HFFc6 (cell line): ENCODE measurements around the gene C18orf63. TPM values are rescaled to one million over a fixed set of nuclear protein-coding genes. Genes with fewer than 3 reads are reported as not detected.

Experiments
- DNase-seq: peaks from one replicate; pipeline ENCODE4 v3.0.0-alpha.2; 2018
- H3K27ac Mint-ChIP-seq: 2 replicates; pipeline ENCODE4 v1.8.0; 2020; ENCODE audit warnings: mild to moderate bottlenecking, mixed read lengths
- H3K27me3 Mint-ChIP-seq: 2 replicates; pipeline ENCODE4 v1.8.0; 2021; ENCODE audit warnings: mild to moderate bottlenecking, moderate library complexity, mixed read lengths; ENCODE audit not compliant: insufficient read depth
- H3K36me3 Mint-ChIP-seq: 2 replicates; pipeline ENCODE4 v1.8.0; 2021; ENCODE audit warnings: low read depth, mixed read lengths
- H3K4me1 Mint-ChIP-seq: 2 replicates; pipeline ENCODE4 v1.8.0; 2020; ENCODE audit warnings: low read depth, mixed read lengths
- H3K4me3 Mint-ChIP-seq: 2 replicates; pipeline ENCODE4 v1.8.0; 2020; ENCODE audit warnings: mild to moderate bottlenecking, moderate library complexity, mixed read lengths
- H3K9me3 Mint-ChIP-seq: 2 replicates; pipeline ENCODE4 v1.8.0; 2020; ENCODE audit warnings: mild to moderate bottlenecking, mixed read lengths
- CTCF ChIP-seq: fragments of 200-600 bp; sonication (generic); IDR thresholded peaks from 2 replicates; pipeline ENCODE4 v1.5.0; 2021; ENCODE audit warnings: antibody characterized with exemption, mild to moderate bottlenecking
- total RNA-seq, 6 experiments: library from RNA; stranded (reverse); fragmentation: NEBNext Ultra II Directional; extraction: Animal tissue kit (Norgen Biotek cat#: 25700); gene quantifications; 2 replicates in 1 of 6; 3 replicates in 5 of 6; pipeline ENCODE4 v1.2.3, GENCODE V29; 2021

Gene C18orf63
- total RNA-seq, 6 experiments from 2014 or later: not detected

GRCh38 chr18:74278983-74279382, 36.7 kb upstream of the C18orf63 start:
- no peak for DNase-seq
- Mint-ChIP-seq H3K4me3 (no peak overlapping the region), H3K27me3 (peaks cover 2% of the 10 kb centered on the region; the same call in 1 of the 2 replicates), H3K36me3 (no peaks in the 10 kb centered on the region; the same call in 1 of the 2 replicates), H3K4me1 (peaks cover 33% of the 10 kb centered on the region), H3K27ac (no peak overlapping the region), H3K9me3 (no peaks in the 10 kb centered on the region)
- no peak for TF ChIP-seq CTCF

DNA sequence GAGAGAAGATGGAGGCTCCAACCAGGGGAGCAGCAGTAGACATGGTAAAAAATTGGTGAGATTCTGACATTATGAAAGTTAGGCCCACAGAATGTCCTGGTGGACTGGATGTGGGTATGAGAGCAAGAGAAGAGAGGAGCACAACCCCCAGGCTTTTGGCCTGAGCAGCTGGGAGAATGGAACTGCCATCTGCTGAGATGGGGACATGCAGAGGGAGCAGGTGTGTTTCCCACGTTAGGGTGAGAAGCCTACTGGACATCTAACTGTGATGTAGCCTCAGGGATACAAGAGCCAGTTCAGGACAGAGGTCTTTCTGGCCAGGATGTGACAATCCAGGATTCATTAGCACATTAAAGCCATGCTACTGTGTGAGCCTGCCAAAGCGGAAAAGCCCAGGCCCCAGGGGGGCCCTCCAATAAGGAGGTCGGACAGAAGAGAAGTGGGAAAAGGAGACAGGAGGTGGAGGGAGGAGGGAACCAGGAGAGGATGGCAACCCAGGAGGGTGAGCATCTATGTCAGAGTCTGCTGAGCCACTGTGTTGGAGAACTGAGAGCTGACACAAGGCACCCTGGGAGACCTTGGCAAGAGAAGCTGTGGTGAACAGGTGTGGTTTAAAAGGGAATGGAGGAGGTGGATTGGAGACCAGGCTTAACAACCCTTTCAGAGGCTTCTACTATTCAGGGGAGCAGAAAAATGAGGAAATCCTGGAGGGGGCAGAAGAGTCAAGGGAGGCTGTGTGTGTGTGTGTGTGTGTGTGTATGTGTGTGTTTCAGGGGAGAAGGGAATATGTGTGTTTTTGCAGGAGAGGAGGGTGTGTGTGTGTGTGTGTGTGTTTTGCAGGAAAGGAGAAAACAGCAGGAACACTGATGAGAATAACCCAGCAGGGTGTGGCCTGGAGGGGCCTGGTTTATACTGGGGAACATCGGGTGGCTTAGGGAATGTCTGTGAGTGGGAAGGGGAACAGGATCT, 34.3 kb upstream of the C18orf63 start:
- DNase-seq: no peak
- no peaks in the 10 kb centered on the region for H3K9me3 Mint-ChIP-seq
- H3K27ac Mint-ChIP-seq: no peak overlapping the region
- H3K36me3 Mint-ChIP-seq: no peaks in the 10 kb centered on the region
- no peak for TF ChIP-seq CTCF
- peaks cover 47% of the 10 kb centered on the region for H3K4me1 Mint-ChIP-seq
- H3K4me3 Mint-ChIP-seq: no peak overlapping the region
- peaks cover 2% of the 10 kb centered on the region; the same call in 1 of the 2 replicates for H3K27me3 Mint-ChIP-seq

- no peak overlapping the region for H3K27ac Mint-ChIP-seq
- peaks cover 2% of the 10 kb centered on the region; the same call in 1 of the 2 replicates for H3K27me3 Mint-ChIP-seq
- H3K36me3 Mint-ChIP-seq: no peaks in the 10 kb centered on the region
- no peaks in the 10 kb centered on the region for H3K9me3 Mint-ChIP-seq
- no peak overlapping the region for H3K4me3 Mint-ChIP-seq
- TF ChIP-seq CTCF: no peak
- peaks cover 44% of the 10 kb centered on the region for H3K4me1 Mint-ChIP-seq
- DNase-seq: no peak
Observed at GRCh38 chr18:74281980-74282754, 33.5 kb upstream of the C18orf63 start.

DNA sequence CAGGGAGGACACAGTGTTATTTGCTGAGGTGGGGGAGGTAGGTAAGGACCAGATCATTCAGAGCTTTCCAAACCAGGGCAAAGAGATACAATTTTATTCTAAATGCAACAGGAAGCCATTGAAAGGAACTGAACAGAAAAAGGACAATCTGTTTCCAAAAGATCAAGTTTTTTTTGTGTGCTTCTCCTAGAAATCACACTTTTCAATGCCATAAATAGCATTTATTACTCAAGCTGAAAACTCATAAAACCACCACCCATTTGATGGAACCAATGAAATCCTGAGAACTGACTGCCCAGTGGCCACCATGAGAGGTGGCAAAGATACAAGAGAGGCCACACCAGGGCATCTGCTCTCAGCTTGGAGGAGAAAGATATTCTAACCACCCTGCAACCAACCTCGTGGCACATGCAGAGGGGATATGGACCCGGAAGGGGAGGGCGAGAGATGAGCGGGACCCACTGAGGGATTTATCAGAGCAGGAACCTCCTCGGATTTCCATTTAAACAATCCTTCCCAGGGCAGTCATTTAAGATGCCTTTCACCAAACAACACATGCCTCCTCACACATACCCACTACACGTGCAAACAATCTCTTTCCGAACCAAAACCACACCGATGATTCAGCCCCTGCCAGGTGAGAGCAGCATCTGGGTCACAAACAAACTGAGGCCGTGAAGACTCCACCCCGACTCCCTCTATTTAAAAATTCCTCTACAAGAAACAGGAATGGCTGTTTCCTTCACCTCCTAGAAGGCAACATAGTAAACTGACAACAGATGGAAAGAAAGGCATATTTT, 32.7 kb upstream of the C18orf63 start:
- no peak overlapping the region for H3K4me3 Mint-ChIP-seq
- no peak overlapping the region for H3K27ac Mint-ChIP-seq
- no peaks in the 10 kb centered on the region for H3K36me3 Mint-ChIP-seq
- no peak for TF ChIP-seq CTCF
- DNase-seq: no peak
- H3K27me3 Mint-ChIP-seq: peaks cover 2% of the 10 kb centered on the region; the same call in 1 of the 2 replicates
- H3K9me3 Mint-ChIP-seq: no peaks in the 10 kb centered on the region
- peaks cover 50% of the 10 kb centered on the region for H3K4me1 Mint-ChIP-seq

- Mint-ChIP-seq H3K36me3 (no peaks in the 10 kb centered on the region), H3K9me3 (no peaks in the 10 kb centered on the region), H3K27ac (no peak overlapping the region), H3K27me3 (peaks cover 2% of the 10 kb centered on the region; the same call in 1 of the 2 replicates), H3K4me3 (no peak overlapping the region), H3K4me1 (peaks cover 57% of the 10 kb centered on the region)
- TF ChIP-seq CTCF: no peak
- no peak for DNase-seq
Observed at GRCh38 chr18:74283646-74284045, 32.0 kb upstream of the C18orf63 start.
